Epithelial cell of esophagus (primary cell): ENCODE data around the gene TSC22D3.

Experiments used
- DNase-seq: peaks from one replicate; pipeline ENCODE4 v3.0.0; 2010; ENCODE audit warnings: low read depth
- H3K4me3 ChIP-seq: 2 replicates; pipeline ENCODE4 v1.5.1; 2011; ENCODE audit warnings: mild to moderate bottlenecking, low read length, control low read depth
- TF ChIP-seq, protein P1 (sequence below): IDR thresholded peaks from 2 replicates; pipeline ENCODE4 v1.5.1; 2011; ENCODE audit warnings: low read depth, mild to moderate bottlenecking, low read length, control low read depth, inconsistent platforms; ENCODE audit not compliant: insufficient read depth; ENCODE audit errors: missing control alignments

The TSC22D3 gene

DNA sequence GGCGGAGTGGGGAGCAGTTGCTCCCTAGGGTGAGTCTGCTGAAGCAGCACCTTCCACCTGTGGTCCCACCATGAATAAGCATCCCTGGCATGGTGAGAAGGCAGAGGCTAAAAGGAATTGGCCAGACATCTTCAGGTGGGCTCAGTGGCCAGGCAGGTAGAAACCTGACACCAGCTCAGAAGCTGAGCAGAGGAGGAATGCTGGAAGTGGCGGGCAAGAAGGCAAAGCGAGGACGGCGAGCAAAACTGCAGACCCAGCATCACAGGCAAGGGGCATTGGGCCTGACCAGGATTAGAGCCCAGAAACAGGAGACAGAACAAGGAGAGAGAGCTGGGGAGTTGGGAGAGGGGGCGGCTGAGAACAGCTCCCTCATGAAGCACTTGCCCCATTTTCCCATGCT, 25.3 kb downstream of the TSC22D3 start:
- DNase-seq = no peak
- H3K4me3 ChIP-seq = no peak overlapping the region
- TF ChIP-seq, protein P1, sequence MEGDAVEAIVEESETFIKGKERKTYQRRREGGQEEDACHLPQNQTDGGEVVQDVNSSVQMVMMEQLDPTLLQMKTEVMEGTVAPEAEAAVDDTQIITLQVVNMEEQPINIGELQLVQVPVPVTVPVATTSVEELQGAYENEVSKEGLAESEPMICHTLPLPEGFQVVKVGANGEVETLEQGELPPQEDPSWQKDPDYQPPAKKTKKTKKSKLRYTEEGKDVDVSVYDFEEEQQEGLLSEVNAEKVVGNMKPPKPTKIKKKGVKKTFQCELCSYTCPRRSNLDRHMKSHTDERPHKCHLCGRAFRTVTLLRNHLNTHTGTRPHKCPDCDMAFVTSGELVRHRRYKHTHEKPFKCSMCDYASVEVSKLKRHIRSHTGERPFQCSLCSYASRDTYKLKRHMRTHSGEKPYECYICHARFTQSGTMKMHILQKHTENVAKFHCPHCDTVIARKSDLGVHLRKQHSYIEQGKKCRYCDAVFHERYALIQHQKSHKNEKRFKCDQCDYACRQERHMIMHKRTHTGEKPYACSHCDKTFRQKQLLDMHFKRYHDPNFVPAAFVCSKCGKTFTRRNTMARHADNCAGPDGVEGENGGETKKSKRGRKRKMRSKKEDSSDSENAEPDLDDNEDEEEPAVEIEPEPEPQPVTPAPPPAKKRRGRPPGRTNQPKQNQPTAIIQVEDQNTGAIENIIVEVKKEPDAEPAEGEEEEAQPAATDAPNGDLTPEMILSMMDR = no peak

DNA sequence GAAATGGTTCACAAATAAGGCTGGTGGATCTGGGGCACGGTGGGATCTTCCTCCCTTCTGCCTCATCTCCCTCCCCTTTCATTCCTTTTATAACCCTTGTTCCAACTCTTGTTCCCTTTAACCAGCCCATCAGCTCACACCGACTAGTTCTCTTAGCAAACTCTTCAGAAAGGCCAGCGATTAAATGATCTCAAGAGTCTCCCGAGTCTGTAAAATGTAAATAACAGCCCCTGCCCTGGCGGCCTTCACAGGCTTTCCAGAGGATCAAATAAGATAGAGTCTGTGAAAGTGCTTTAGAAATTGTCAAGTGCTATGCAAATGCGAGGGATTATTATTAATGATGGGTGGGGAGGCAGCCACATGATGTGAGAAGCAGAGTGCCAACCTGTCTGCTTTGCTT, 27.1 kb downstream of the TSC22D3 start:
- no peak for DNase-seq
- no peak overlapping the region for H3K4me3 ChIP-seq
- TF ChIP-seq, protein P1 = no peak

DNA sequence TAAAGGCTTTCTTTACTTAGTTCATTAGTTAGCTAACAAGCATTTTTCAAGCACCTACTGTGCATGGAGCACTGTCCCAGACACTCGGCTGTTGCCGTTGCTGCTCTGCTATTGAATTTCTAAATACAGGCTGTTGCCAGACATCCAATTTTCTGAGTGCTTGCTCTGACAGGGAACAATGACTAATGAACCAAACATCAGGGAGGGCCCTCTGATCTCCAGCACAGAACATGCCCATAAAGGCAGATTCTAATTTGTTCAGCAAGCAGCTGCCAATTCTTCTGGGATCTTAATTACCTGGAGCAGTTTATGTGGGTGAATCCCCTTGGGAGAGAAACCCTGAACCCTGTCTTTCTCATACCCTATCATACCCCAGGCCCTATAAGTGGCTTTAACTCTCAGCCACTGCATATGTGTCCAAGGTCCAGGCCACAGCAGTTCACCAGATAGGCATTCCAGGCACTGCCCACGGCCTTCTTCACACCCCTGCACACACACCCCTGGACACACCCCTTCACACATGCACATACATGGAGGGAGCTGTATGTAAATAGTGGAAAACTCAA, 27.9 kb downstream of the TSC22D3 start:
- no peak overlapping the region for H3K4me3 ChIP-seq
- peak; percentile 84 for DNase-seq
- TF ChIP-seq, protein P1 = no peak

DNA sequence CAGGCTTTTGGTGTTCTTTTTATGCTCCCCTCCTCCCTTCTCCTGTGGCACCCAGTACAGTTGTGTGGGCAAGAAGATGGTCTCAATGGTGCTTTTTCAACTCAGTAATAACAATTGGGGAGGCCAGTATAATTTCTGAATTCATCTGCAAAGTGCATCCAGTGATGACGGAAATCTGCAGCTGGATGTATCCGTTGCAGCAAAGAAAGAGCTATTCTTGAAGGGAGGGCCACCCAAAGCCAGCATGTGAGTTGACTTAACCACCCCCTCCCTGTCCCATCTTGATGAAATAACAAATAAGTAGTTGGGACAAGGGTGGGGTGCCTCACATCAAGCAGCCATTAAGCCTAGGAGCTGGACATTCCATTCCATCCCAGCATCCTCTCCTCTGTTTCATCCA, 30.7 kb downstream of the TSC22D3 start:
- TF ChIP-seq, protein P1 = no peak
- H3K4me3 ChIP-seq = no peak overlapping the region
- DNase-seq = no peak

DNA sequence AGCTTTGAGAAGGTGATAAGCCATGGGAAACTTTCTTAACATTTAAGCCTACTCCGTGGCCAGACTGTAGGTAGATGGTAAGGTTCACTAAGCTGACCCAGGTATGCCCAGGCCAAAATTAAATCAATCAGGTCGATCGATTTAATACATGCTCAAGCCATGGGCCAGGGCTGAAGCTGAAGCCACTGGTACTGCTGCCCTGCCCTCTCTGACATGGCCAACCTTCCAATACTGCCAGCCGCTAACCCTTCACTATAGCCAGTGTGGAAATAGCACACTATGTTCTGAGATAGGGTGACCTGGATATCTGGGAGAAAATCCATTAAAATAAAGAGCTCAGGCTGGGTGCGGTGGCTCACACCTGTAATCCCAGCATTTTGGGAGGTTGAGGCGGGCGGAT, 31.6 kb downstream of the TSC22D3 start:
- H3K4me3 ChIP-seq = no peak overlapping the region
- TF ChIP-seq, protein P1 = no peak
- DNase-seq = no peak

DNA sequence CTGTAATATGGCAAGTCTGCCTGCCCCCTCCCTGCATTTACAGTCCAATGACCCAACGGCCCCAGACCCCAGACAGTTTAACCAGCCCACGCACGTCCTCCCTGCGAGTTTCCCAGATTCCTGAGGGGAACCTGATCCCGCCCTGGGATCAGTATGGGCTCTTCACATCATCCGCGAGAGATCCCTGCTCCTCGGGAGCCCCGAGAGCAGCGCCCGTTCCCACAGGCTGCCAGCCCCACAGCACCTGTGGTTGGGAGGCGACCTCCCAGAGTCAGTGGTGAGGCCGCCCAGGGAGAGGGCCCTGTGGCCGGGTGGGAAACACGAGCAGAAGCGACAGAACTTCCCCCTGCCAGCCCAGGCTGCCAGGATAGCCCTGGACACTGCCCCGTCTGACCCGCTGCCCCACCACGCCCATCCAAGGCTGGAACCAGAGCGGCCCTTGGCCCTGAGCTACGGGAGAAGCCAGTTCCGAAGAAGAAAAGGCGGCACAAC, 32.8 kb downstream of the TSC22D3 start:
- DNase-seq = no peak
- TF ChIP-seq, protein P1 = no peak
- H3K4me3 ChIP-seq = no peak overlapping the region

DNA sequence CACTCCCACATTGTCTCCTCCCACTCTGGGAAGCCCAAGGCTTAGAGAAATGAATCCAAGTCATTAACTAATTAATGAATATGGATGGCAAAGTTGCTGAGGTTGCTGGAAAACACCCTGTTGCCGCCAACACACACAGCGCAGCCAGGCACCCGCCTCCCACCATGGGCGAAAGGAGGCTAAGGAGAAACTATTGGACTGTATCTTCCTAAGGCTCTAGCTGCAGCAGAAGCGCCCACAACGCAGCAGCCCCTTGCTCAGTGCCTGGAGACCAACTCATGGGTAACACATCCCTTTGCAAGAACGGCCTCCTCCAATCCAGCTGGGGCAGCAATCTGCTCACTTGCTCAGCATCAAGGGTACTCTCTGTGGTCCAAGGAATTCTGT, 34.2 kb downstream of the TSC22D3 start:
- DNase-seq = no peak
- no peak overlapping the region for H3K4me3 ChIP-seq

More for the DNA sequence above, 34.2 kb downstream of the TSC22D3 start:
- TF ChIP-seq, protein P1 = no peak
